OCI-LY7 (cell line): ENCODE results near the gene PFN4. TPM values are rescaled to one million over a fixed set of nuclear protein-coding genes. Genes with fewer than 3 reads are reported as not detected.

Source experiments
- BruUV-seq: library from RNA; stranded (reverse); fragments of 400-500 nt; replicated peaks from 2 replicates; lab custom pipeline; 2021; lab: Mats Ljungman, UMichigan
- CTCF ChIA-PET: fragments of 300-600 bp; sonication (Branson Sonifier 250); formaldehyde crosslinking; loops from one replicate; lab custom pipeline; 2022; ENCODE audit warnings: antibody characterized with exemption; ENCODE audit not compliant: unreplicated experiment; lab: Charles Lee
- POLR2A ChIA-PET: fragments of 300-600 bp; sonication (Branson Sonifier 250); formaldehyde crosslinking; loops from one replicate; lab custom pipeline; 2022; ENCODE audit warnings: antibody characterized with exemption; lab: Charles Lee
- DNase-seq: peaks from one replicate; pipeline ENCODE4 v3.0.0-alpha.2; 2015; ENCODE audit warnings: low spot score
- H2AFZ ChIP-seq: fragments of 200-600 bp; sonication (generic), shearing (Covaris generic); 2 replicates; pipeline ENCODE4 v1.6.1; 2014; ENCODE audit warnings: mild to moderate bottlenecking, antibody characterized with exemption, low read length, moderate library complexity
- H3K27ac ChIP-seq: fragments of 200-600 bp; sonication (generic); 2 replicates; pipeline ENCODE4 v1.5.1; 2014; ENCODE audit warnings: mixed run types, low read depth, mild to moderate bottlenecking, moderate library complexity, low read length, inconsistent platforms; ENCODE audit not compliant: poor library complexity, severe bottlenecking
- H3K36me3 ChIP-seq: fragments of 200-600 bp; sonication (generic); 2 replicates; pipeline ENCODE4 v1.6.1; 2014; ENCODE audit warnings: mild to moderate bottlenecking, antibody characterized with exemption, low read length, moderate library complexity, mixed read lengths; ENCODE audit not compliant: insufficient read depth
- H3K4me1 ChIP-seq: fragments of 200-600 bp; sonication (generic); 2 replicates; pipeline ENCODE4 v1.5.1; 2014; ENCODE audit warnings: mild to moderate bottlenecking, low read length; ENCODE audit not compliant: insufficient read depth, poor library complexity, severe bottlenecking
- H3K4me2 ChIP-seq: fragments of 200-600 bp; sonication (generic); 2 replicates; pipeline ENCODE4 v1.6.1; 2014; ENCODE audit warnings: mild to moderate bottlenecking, low read length
- H3K4me3 ChIP-seq: fragments of 200-600 bp; sonication (generic); 2 replicates; pipeline ENCODE4 v1.5.1; 2014; ENCODE audit warnings: mild to moderate bottlenecking, low read depth, low read length; ENCODE audit not compliant: poor library complexity, severe bottlenecking
- H3K79me2 ChIP-seq: fragments of 200-600 bp; sonication (generic); 2 replicates; pipeline ENCODE4 v1.6.1; 2016; ENCODE audit warnings: low read depth, mild to moderate bottlenecking, low read length, moderate library complexity, mixed read lengths; ENCODE audit not compliant: insufficient read depth
- H3K9me2 ChIP-seq: fragments of 200-600 bp; sonication (generic); 2 replicates; pipeline ENCODE4 v1.6.1; 2016; ENCODE audit warnings: mild to moderate bottlenecking, low read length, mixed read lengths; ENCODE audit not compliant: insufficient read depth
- H3K9me3 ChIP-seq: fragments of 200-600 bp; sonication (generic); 2 replicates; pipeline ENCODE4 v1.6.1; 2014; ENCODE audit warnings: mild to moderate bottlenecking, mixed run types, low read length, mixed read lengths
- H4K20me1 ChIP-seq: fragments of 200-600 bp; sonication (generic); 2 replicates; pipeline ENCODE4 v1.6.1; 2014; ENCODE audit warnings: mild to moderate bottlenecking, antibody characterized with exemption, low read length, moderate library complexity, mixed read lengths; ENCODE audit not compliant: insufficient read depth
- CTCF ChIP-seq: fragments of 200-600 bp; sonication (generic); conservative IDR thresholded peaks from 2 replicates; pipeline ENCODE4 v1.5.1; 2014; ENCODE audit warnings: mild to moderate bottlenecking, antibody characterized with exemption, low read length, moderate library complexity, mixed read lengths
- EZH2phosphoT487 ChIP-seq: fragments of 200-600 bp; sonication (generic); IDR thresholded peaks from 2 replicates; pipeline ENCODE4 v1.6.1; 2018; ENCODE audit warnings: low read depth, borderline replicate concordance, mild to moderate bottlenecking, mixed run types, antibody characterized with exemption, low read length, moderate library complexity, mixed read lengths
- intact Hi-C: fragments of 100-400 bp; cut with micrococcal nuclease; formaldehyde crosslinking; loops from one replicate; pipeline ENCODE4 v1.10.0; 2022; ENCODE audit not compliant: unreplicated experiment
- total RNA-seq, 2 experiments: library from RNA; depleted of rRNA in 1 of 2; stranded (reverse); fragments of >200 nt in 1 of 2; shearing (Covaris generic) in 1 of 2; gene quantifications; 2 replicates each; pipeline ENCODE4 v1.2.3, GENCODE V29; 2014 to 2022

PFN4 gene
- total RNA-seq, 2 experiments from 2014 or later: not detected

DNA sequence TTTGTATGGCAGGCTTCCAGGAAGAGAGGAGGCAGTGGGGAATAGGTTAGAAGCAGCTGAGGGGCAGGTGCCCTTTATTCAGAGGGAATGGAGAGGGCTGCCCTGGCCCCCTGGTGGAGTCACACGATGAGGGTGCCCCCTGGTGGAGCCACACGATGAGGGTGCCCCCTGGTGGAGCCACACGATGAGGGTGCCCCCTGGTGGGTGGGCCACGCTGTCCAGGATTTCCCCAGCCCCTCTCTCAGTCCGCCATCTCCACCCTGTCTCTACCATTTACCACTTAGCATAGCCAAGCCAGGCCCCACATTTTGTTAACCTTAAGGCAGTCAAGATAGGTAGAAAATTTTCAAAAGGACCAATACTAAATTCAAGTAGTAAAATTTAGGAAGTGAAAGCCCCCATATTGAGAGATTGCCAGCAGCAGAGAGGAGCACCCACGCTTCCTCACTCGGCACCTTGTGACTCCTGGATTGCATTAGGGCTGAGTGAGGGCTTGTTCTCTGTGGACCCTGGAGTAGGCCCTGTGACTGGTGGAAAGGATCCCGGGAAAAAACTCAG is 41.4 kb upstream of the PFN4 start:
- POLR2A ChIA-PET: no interaction called here
- TF ChIP-seq CTCF (peak; percentile 99), EZH2phosphoT487 (no peak)
- DNase-seq: peak; percentile 67
- Histone ChIP-seq H3K9me2 (no peaks in the 10 kb centered on the region), H4K20me1 (no peaks in the 10 kb centered on the region), H3K36me3 (no peaks in the 10 kb centered on the region), H3K79me2 (no peaks in the 10 kb centered on the region), H3K4me2 (no peak overlapping the region; the same call in 1 of the 2 replicates), H3K27ac (no peak overlapping the region), H3K4me3 (no peak overlapping the region), H3K9me3 (peaks cover 6% of the 10 kb centered on the region; the same call in 1 of the 2 replicates), H3K4me1 (no peaks in the 10 kb centered on the region), H2AFZ (no peak overlapping the region)
- CTCF ChIA-PET: interaction anchor here (0.6 kb wide), 1 partner anchor 99 kb away, joined by 3 read pairs; no protein-coding TSS in a partner anchor
- no TSS peak for BruUV-seq
- intact Hi-C loops: loop anchor here (1.0 to 5.0 kb wide), 5 partner anchors 143 to 340 kb away; partner anchors contain the start of gene ATAD2B

GRCh38 chr2:24163601-24164000 is 40.5 kb upstream of the PFN4 start:
- TF ChIP-seq CTCF: no peak
- no peak for TF ChIP-seq EZH2phosphoT487
- no peak overlapping the region for H2AFZ ChIP-seq
- H3K79me2 ChIP-seq: no peaks in the 10 kb centered on the region
- DNase-seq: no peak
- H3K9me3 ChIP-seq: peaks cover 6% of the 10 kb centered on the region; the same call in 1 of the 2 replicates
- no peaks in the 10 kb centered on the region for H3K36me3 ChIP-seq
- H3K4me3 ChIP-seq: no peak overlapping the region
- no peaks in the 10 kb centered on the region for H4K20me1 ChIP-seq
- H3K27ac ChIP-seq: no peak overlapping the region
- intact Hi-C loops: loop anchor here (5.0 kb wide), 1 partner anchor 176 kb away; no protein-coding TSS in a partner anchor
- H3K4me1 ChIP-seq: no peaks in the 10 kb centered on the region
- H3K9me2 ChIP-seq: no peaks in the 10 kb centered on the region
- no TSS peak for BruUV-seq
- ChIA-PET CTCF (interaction anchor here (0.6 kb wide), 1 partner anchor 98 kb away, joined by 3 read pairs; no protein-coding TSS in a partner anchor), POLR2A (interaction anchor here (0.6 kb wide), 1 partner anchor 183 kb away, joined by 5 read pairs; no protein-coding TSS in a partner anchor)
- H3K4me2 ChIP-seq: no peak overlapping the region

- CTCF ChIA-PET: no interaction called here
- Histone ChIP-seq H3K27ac (no peak overlapping the region), H3K9me2 (no peaks in the 10 kb centered on the region), H3K79me2 (no peaks in the 10 kb centered on the region), H3K36me3 (no peaks in the 10 kb centered on the region), H4K20me1 (no peaks in the 10 kb centered on the region), H2AFZ (no peak overlapping the region), H3K4me3 (no peak overlapping the region), H3K4me1 (no peaks in the 10 kb centered on the region), H3K4me2 (no peak overlapping the region), H3K9me3 (peaks cover 6% of the 10 kb centered on the region; the same call in 1 of the 2 replicates)
- no peak for DNase-seq
- BruUV-seq: no TSS peak
- intact Hi-C loops: loop anchor here (5.0 kb wide), 1 partner anchor 176 kb away; no protein-coding TSS in a partner anchor
- TF ChIP-seq EZH2phosphoT487 (no peak), CTCF (no peak)
- POLR2A ChIA-PET: interaction anchor here (0.6 kb wide), 1 partner anchor 182 kb away, joined by 5 read pairs; no protein-coding TSS in a partner anchor
These were observed 40.1 kb upstream of the PFN4 start for GRCh38 chr2:24163186-24163585.
